Stimulated activated CD4-positive, alpha-beta T cell treated with anti-CD3 and anti-CD28 coated beads, Interleukin-4, amount 100 ng/mL, for 1 hour (primary cell): ENCODE results near the gene ARHGEF18.
"Not testable (repeated sequence)": the region's sequence is repeated elsewhere in the genome, so short reads cannot be mapped to it uniquely, and the experiment has no call there.

Experiments
- DNase-seq: peaks from one replicate; pipeline ENCODE4 v3.0.0-alpha.2; 2020

Gene ARHGEF18

GRCh38 chr19:7348587-7349230 is at the start of gene ARHGEF18:
TSS of gene ARHGEF18 (plus strand) at chr19:7348937. CDS start at chr19:7362891, 13,954 bp downstream.
- DNase-seq, result peak; percentile 45

- no peak for DNase-seq
These were observed 47.2 kb upstream of the ARHGEF18 start for GRCh38 chr19:7301525-7301924.

- DNase-seq, result no peak
These were observed 45.3 kb upstream of the ARHGEF18 start for GRCh38 chr19:7303470-7303869.

GRCh38 chr19:7304200-7304599 is 44.5 kb upstream of the ARHGEF18 start:
- DNase-seq, result no peak

- no peak for DNase-seq
These were observed 41.0 kb upstream of the ARHGEF18 start for GRCh38 chr19:7307590-7308218.

GRCh38 chr19:7308327-7308726 is 40.4 kb upstream of the ARHGEF18 start:
- not testable (repeated sequence) for DNase-seq

- DNase-seq, result no peak
These were observed 36.8 kb upstream of the ARHGEF18 start for GRCh38 chr19:7311911-7312310.

- DNase-seq, result no peak
These were observed 35.9 kb upstream of the ARHGEF18 start for GRCh38 chr19:7312816-7313215.

GRCh38 chr19:7318176-7318575 is 30.6 kb upstream of the ARHGEF18 start:
- no peak for DNase-seq

- no peak for DNase-seq
These were observed 22.4 kb upstream of the ARHGEF18 start for GRCh38 chr19:7326105-7326877.

- DNase-seq, result no peak
These were observed 20.9 kb upstream of the ARHGEF18 start for GRCh38 chr19:7327802-7328201.

GRCh38 chr19:7328647-7329046 is 20.1 kb upstream of the ARHGEF18 start:
- no peak for DNase-seq

- no peak for DNase-seq
These were observed 17.3 kb upstream of the ARHGEF18 start for GRCh38 chr19:7331446-7331845.

- DNase-seq, result no peak
These were observed 15.3 kb upstream of the ARHGEF18 start for GRCh38 chr19:7333198-7334118.

- DNase-seq, result no peak
These were observed 12.3 kb upstream of the ARHGEF18 start for GRCh38 chr19:7336321-7336973.

GRCh38 chr19:7337380-7338194 is 11.2 kb upstream of the ARHGEF18 start:
- DNase-seq, result no peak

GRCh38 chr19:7340959-7341837 is 7.5 kb upstream of the ARHGEF18 start:
- peak; percentile 87 for DNase-seq

- no peak for DNase-seq
These were observed 6.6 kb upstream of the ARHGEF18 start for GRCh38 chr19:7342143-7342542.

- no peak for DNase-seq
These were observed 2.2 kb upstream of the ARHGEF18 start for GRCh38 chr19:7346488-7346971.

- not testable (repeated sequence) for DNase-seq
These were observed 1.7 kb upstream of the ARHGEF18 start for GRCh38 chr19:7346997-7347396.
